Lung (tissue), 12 donors: ENCODE measurements around the gene BNIP3. TPM values are rescaled to one million over a fixed set of nuclear protein-coding genes. Genes with fewer than 3 reads are reported as not detected.

Experiments
- ATAC-seq: fragments of 200-7000 bp; cut with Tn5 transposase; one replicate; pipeline ENCODE4 v1.9.1; 2020; ENCODE audit warnings: moderate number of reproducible peaks; ENCODE audit not compliant: insufficient read depth, low FRiP score
- DNase-seq, 3 donors: peaks; one replicate each; pipeline ENCODE4 v3.0.0-alpha.2; 2013 to 2017
- H3K27ac ChIP-seq, 2 donors: one replicate each; pipeline ENCODE4 v1.5.1; 2013; ENCODE audit warnings: mild to moderate bottlenecking in 2 of 2, moderate library complexity in 2 of 2, control low read depth in 1 of 2, inconsistent platforms in 1 of 2, low read depth in 1 of 2, low read length in 1 of 2
- H3K27me3 ChIP-seq, 3 donors: one replicate each; pipeline ENCODE4 v1.5.1; 2013; ENCODE audit warnings: low read length in 2 of 3; ENCODE audit not compliant: control insufficient read depth in 3 of 3, insufficient read depth in 3 of 3
- H3K36me3 ChIP-seq, 4 donors: one replicate each; pipeline ENCODE4 v1.5.1; 2013; ENCODE audit warnings: low read length in 4 of 4, mild to moderate bottlenecking in 1 of 4, moderate library complexity in 1 of 4; ENCODE audit not compliant: control insufficient read depth in 4 of 4, insufficient read depth in 4 of 4
- H3K4me1 ChIP-seq, 5 donors: one replicate each; pipeline ENCODE4 v1.5.1; 2013; ENCODE audit warnings: low read length in 5 of 5, mild to moderate bottlenecking in 2 of 5, moderate library complexity in 1 of 5; ENCODE audit not compliant: control insufficient read depth in 5 of 5, insufficient read depth in 5 of 5
- H3K4me3 ChIP-seq: one replicate; pipeline ENCODE4 v1.5.1; 2013; ENCODE audit warnings: mild to moderate bottlenecking, control low read depth, moderate library complexity
- H3K9ac ChIP-seq, 2 donors: one replicate each; pipeline ENCODE4 v1.5.1; 2013; ENCODE audit warnings: low read length in 2 of 2, control low read depth in 1 of 2; ENCODE audit not compliant: insufficient read depth in 1 of 2
- H3K9me3 ChIP-seq, 4 donors: one replicate each; pipeline ENCODE4 v1.5.1; 2013; ENCODE audit warnings: low read length in 3 of 4, mild to moderate bottlenecking in 1 of 4, moderate library complexity in 1 of 4; ENCODE audit not compliant: control insufficient read depth in 4 of 4, insufficient read depth in 3 of 4
- WGBS, 2 donors: extraction: QIAGEN DNeasy Blood & Tissue Kit; methylation state at CpG; one replicate each; pipeline ENCODE4 v1.1.7; 2013; 5-methylcytosine and 5-hydroxymethylcytosine counted together
- polyA plus RNA-seq, 2 donors: library from polyadenylated mRNA; stranded (reverse); fragments of 200-250 nt; gene quantifications; one replicate each; pipeline ENCODE4 v1.2.1, GENCODE V29; 2013
- total RNA-seq, 2 donors: library from RNA; depleted of rRNA in 1 of 2; stranded (reverse); fragments of >200 nt in 1 of 2; gene quantifications; one replicate each; pipeline ENCODE4 v1.2.1, GENCODE V29; 2014 to 2021
- TF ChIP-seq, protein P1 (sequence below): IDR thresholded peaks from 2 replicates; pipeline ENCODE4 v1.5.1; 2012; ENCODE audit warnings: mild to moderate bottlenecking; ENCODE audit errors: control extremely low read depth, extremely low read depth
- donor health status: control.
- donor health status: control.
- donor health status: Bipolar disorder and iron deficiency.
- donor health status: healthy.
- donor health status: DM: yes; HTN: yes; CAD: no.

BNIP3 gene
- total and polyA plus RNA-seq, 4 donors: 20.4 to 38.4 (median 30.8) TPM

DNA sequence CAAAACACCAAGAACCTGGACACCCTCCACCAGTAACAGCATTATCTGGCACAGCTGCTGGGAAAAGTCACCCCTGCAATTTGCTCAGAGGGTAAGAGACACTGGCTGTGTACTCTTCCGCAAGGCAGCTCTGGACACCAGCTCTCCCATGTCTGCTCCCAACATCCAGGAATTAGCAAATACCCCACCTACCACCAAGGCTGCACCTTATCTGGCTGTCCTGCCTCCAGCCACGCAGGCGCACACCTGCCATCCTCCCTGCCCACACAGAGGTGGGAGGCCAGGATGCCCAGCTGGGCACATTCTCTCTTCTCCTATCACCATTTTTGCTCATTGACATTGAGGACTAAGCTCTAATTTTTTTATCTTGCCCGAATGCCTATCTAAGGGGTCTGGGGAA lies 20.3 kb upstream of the BNIP3 start:
- H3K9ac ChIP-seq: no peak overlapping the region
- peaks cover 0 to 9% (median 0%) of the 10 kb centered on the region in 3 donors for H3K27me3 ChIP-seq
- ATAC-seq (no peak), DNase-seq (no peak)
- peaks cover 0 to 4% (median 0%) of the 10 kb centered on the region in 4 donors for H3K9me3 ChIP-seq
- no peaks in the 10 kb centered on the region for H3K36me3 ChIP-seq
- 94 to 96% methylated on average over 4 of the region's 4 CpGs for WGBS, 2 donors
- TF ChIP-seq, protein P1, sequence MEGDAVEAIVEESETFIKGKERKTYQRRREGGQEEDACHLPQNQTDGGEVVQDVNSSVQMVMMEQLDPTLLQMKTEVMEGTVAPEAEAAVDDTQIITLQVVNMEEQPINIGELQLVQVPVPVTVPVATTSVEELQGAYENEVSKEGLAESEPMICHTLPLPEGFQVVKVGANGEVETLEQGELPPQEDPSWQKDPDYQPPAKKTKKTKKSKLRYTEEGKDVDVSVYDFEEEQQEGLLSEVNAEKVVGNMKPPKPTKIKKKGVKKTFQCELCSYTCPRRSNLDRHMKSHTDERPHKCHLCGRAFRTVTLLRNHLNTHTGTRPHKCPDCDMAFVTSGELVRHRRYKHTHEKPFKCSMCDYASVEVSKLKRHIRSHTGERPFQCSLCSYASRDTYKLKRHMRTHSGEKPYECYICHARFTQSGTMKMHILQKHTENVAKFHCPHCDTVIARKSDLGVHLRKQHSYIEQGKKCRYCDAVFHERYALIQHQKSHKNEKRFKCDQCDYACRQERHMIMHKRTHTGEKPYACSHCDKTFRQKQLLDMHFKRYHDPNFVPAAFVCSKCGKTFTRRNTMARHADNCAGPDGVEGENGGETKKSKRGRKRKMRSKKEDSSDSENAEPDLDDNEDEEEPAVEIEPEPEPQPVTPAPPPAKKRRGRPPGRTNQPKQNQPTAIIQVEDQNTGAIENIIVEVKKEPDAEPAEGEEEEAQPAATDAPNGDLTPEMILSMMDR: no peak
- peaks cover 4 to 17% (median 11%) of the 10 kb centered on the region in 5 donors for H3K4me1 ChIP-seq
- no peak overlapping the region for H3K27ac ChIP-seq
- H3K4me3 ChIP-seq: no peak overlapping the region

GRCh38 chr10:132001238-132001972 lies 19.7 kb upstream of the BNIP3 start:
- peaks cover 0 to 9% (median 0%) of the 10 kb centered on the region in 3 donors for H3K27me3 ChIP-seq
- no peaks in the 10 kb centered on the region for H3K36me3 ChIP-seq
- H3K27ac ChIP-seq: peak overlapping the region in 1 of 2 donors; percentile 18
- TF ChIP-seq, protein P1: no peak
- DNase-seq: peak in 2 of 3 donors; percentile 21 to 29
- 55 to 70% methylated on average over 15 of the region's 15 CpGs for WGBS, 2 donors
- H3K4me3 ChIP-seq: no peak overlapping the region
- peaks cover 0 to 4% (median 0%) of the 10 kb centered on the region in 4 donors for H3K9me3 ChIP-seq
- H3K4me1 ChIP-seq: peaks cover 4 to 21% (median 13%) of the 10 kb centered on the region in 5 donors
- H3K9ac ChIP-seq: no peak overlapping the region
- ATAC-seq: no peak

DNA sequence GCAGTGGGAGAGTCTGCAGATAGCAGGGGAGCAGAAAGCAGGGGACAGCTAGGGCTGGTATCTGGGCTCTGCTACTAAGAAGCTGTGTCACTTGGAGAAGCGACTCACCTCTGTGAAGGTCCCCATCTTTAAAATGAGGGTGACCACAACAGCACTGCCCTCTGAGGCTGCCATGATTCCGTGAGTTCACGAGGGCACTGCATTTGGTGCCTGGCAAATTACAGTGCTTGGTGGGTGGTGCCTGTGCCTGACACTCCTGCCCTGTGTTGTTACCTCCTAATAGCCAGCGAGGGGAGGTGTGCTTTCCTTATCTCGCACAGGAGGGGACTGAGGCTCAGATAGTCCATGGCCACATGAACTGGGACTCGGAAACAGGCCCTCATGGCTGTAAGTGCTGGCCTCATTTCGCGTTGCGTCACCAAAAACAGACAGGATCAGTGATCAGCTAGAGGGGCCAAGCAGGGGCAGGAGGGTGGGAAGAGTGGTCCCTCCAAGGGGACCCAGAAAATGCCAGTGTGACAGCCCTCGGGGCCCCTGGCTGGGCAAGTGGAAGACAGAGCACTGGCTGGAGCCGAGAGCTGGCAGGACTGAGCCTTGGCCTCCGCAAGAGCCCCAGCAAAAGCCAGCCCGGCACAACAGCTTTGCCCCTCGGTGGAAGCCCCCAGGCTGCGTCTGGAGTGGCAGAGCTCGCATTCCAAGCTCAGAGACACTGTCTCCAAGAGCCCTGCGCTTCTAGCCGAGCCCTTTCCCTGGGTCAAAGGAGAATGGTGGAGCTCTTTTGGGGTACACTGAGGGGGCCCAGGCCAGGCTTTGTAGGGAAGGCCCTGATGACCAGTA lies 17.3 kb upstream of the BNIP3 start:
- no peak for ATAC-seq
- TF ChIP-seq, protein P1: no peak
- Histone ChIP-seq H3K4me3 (no peak overlapping the region), H3K36me3 (no peaks in the 10 kb centered on the region), H3K27ac (peak overlapping the region in 1 of 2 donors; percentile 93), H3K4me1 (peaks cover 4 to 25% (median 13%) of the 10 kb centered on the region in 5 donors), H3K27me3 (peaks cover 0 to 6% (median 0%) of the 10 kb centered on the region in 3 donors), H3K9me3 (no peaks in the 10 kb centered on the region), H3K9ac (no peak overlapping the region)
- 91 to 96% methylated on average over 18 of the region's 18 CpGs for WGBS, 2 donors
- DNase-seq: no peak
